ENCODE data around the gene MEGF11. TPM values are rescaled to one million over a fixed set of nuclear protein-coding genes. Genes with fewer than 3 reads are reported as not detected.

The MEGF11 gene
- total RNA-seq, 1 experiment from 2014 or later, result 2.3 TPM

DNA sequence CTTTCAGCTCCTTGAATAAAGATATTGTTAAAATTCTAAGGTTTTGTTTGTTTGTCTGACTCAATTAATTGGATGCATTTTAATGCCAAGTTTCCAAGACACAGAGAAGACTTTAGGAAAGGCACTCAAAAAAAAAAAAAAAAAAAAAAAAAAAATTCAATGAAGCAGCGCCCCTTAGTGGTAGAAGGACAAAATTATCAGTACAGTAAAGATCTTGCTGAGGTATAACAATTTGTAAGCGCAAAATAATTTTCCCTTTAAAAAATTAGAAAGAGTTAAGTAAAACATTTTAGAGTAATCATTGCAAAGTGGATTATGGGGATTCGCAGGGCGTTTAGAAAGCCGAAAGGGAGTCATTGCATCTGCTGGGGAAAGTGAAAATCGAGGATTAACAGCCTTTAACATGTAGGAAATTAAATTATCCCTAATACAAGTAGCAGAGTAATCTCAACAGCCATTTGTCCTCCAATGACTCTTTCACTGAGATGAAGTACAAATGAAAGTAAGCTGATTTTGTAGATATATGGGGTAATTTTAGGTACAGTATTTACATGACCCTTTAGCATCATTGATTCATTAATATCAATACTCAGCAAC lies 34.0 kb upstream of the MEGF11 start:
- H3K4me2 ChIP-seq (ENCODE audit: low read length), result no peak overlapping the region
- POLR2A ChIA-PET, result no interaction called here
- H3K4me1 ChIP-seq (ENCODE audit: control insufficient read depth in 1 of 2, insufficient read depth in 2 of 2, low read length in 2 of 2), result peaks cover 7 to 28% of the 10 kb centered on the region in 2 experiments; a peak in 3 of 4 replicates
- RAD21 ChIA-PET (ENCODE audit: low non-redundant PET in 1 of 2, low total read pairs in 2 of 2, uncharacterized antibody in 2 of 2, unreplicated experiment in 2 of 2), result interaction anchor here in 1 of 2 experiments (0.7 kb wide), 1 partner anchor 262 kb away, joined by 5 read pairs; no protein-coding TSS in a partner anchor
- intact Hi-C loops (cut with micrococcal nuclease), result loop anchor here (5.0 kb wide), 3 partner anchors 35 to 370 kb away; partner anchors contain the start of gene MEGF11
- no peaks in the 10 kb centered on the region for H3K79me2 ChIP-seq (ENCODE audit: insufficient read depth, low read length)
- TF ChIP-seq TCF7L2 (IDR thresholded peaks at IDR 0.05; ENCODE audit: borderline replicate concordance, extremely low read depth, insufficient read depth, insufficient read length) (no peak), YY1 (IDR thresholded peaks at IDR 0.05; ENCODE audit: extremely low read depth, insufficient replicate concordance, low read depth, low read length) (no peak), SP1 (IDR thresholded peaks at IDR 0.05; ENCODE audit: low read depth) (no peak), RAD21 (IDR thresholded peaks at IDR 0.05; ENCODE audit: low read depth) (peak; percentile 73), ZFX (IDR thresholded peaks at IDR 0.05) (no peak), CBX3 (IDR thresholded peaks at IDR 0.05; ENCODE audit: low read depth) (no peak), ZNF274 (IDR thresholded peaks at IDR 0.05; ENCODE audit: low read depth, low read length) (no peak), POLR2AphosphoS5 (IDR thresholded peaks at IDR 0.05; ENCODE audit: low read depth, low read length) (no peak)
- TF ChIP-seq, protein P1, sequence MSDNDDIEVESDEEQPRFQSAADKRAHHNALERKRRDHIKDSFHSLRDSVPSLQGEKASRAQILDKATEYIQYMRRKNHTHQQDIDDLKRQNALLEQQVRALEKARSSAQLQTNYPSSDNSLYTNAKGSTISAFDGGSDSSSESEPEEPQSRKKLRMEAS (IDR thresholded peaks at IDR 0.05), result no peak
- TF ChIP-seq, protein P2, sequence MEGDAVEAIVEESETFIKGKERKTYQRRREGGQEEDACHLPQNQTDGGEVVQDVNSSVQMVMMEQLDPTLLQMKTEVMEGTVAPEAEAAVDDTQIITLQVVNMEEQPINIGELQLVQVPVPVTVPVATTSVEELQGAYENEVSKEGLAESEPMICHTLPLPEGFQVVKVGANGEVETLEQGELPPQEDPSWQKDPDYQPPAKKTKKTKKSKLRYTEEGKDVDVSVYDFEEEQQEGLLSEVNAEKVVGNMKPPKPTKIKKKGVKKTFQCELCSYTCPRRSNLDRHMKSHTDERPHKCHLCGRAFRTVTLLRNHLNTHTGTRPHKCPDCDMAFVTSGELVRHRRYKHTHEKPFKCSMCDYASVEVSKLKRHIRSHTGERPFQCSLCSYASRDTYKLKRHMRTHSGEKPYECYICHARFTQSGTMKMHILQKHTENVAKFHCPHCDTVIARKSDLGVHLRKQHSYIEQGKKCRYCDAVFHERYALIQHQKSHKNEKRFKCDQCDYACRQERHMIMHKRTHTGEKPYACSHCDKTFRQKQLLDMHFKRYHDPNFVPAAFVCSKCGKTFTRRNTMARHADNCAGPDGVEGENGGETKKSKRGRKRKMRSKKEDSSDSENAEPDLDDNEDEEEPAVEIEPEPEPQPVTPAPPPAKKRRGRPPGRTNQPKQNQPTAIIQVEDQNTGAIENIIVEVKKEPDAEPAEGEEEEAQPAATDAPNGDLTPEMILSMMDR (IDR thresholded peaks at IDR 0.05 in 2 of 3, conservative IDR thresholded peaks at IDR 0.05 in 1 of 3; ENCODE audit: borderline replicate concordance in 1 of 3, insufficient read depth in 1 of 3, low read depth in 2 of 3, low read length in 2 of 3), result peak; percentile 51 to 80 (median 63); a peak in 5 of 6 replicates
- TF ChIP-seq, protein P3, sequence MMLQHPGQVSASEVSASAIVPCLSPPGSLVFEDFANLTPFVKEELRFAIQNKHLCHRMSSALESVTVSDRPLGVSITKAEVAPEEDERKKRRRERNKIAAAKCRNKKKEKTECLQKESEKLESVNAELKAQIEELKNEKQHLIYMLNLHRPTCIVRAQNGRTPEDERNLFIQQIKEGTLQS (IDR thresholded peaks at IDR 0.05), result no peak
- TF ChIP-seq, protein P4, sequence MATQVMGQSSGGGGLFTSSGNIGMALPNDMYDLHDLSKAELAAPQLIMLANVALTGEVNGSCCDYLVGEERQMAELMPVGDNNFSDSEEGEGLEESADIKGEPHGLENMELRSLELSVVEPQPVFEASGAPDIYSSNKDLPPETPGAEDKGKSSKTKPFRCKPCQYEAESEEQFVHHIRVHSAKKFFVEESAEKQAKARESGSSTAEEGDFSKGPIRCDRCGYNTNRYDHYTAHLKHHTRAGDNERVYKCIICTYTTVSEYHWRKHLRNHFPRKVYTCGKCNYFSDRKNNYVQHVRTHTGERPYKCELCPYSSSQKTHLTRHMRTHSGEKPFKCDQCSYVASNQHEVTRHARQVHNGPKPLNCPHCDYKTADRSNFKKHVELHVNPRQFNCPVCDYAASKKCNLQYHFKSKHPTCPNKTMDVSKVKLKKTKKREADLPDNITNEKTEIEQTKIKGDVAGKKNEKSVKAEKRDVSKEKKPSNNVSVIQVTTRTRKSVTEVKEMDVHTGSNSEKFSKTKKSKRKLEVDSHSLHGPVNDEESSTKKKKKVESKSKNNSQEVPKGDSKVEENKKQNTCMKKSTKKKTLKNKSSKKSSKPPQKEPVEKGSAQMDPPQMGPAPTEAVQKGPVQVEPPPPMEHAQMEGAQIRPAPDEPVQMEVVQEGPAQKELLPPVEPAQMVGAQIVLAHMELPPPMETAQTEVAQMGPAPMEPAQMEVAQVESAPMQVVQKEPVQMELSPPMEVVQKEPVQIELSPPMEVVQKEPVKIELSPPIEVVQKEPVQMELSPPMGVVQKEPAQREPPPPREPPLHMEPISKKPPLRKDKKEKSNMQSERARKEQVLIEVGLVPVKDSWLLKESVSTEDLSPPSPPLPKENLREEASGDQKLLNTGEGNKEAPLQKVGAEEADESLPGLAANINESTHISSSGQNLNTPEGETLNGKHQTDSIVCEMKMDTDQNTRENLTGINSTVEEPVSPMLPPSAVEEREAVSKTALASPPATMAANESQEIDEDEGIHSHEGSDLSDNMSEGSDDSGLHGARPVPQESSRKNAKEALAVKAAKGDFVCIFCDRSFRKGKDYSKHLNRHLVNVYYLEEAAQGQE (IDR thresholded peaks at IDR 0.05; ENCODE audit: low read depth), result no peak
- CTCF ChIA-PET, result interaction anchor here (0.7 to 1.2 kb wide), 5 partner anchors 9 to 267 kb away, joined by 3 to 6 read pairs (median 5); no protein-coding TSS in a partner anchor
- DNase-seq (ENCODE audit: low read depth, low spot score) (no peak), ATAC-seq (peak; percentile 38; the same call in 1 of the 2 replicates)
- H2AFZ ChIP-seq (ENCODE audit: low read depth, low read length, poor library complexity, severe bottlenecking), result no peak overlapping the region
- no peaks in the 10 kb centered on the region for H3K9me2 ChIP-seq (ENCODE audit: insufficient read depth)
- H3K27ac ChIP-seq (ENCODE audit: low read depth, low read length), result no peak overlapping the region
- no peaks in the 10 kb centered on the region for H4K20me1 ChIP-seq (ENCODE audit: insufficient read depth)
- H3K27me3 ChIP-seq (ENCODE audit: insufficient read depth, low read length), result no peaks in the 10 kb centered on the region
- no peaks in the 10 kb centered on the region for H3K36me3 ChIP-seq (ENCODE audit: control insufficient read depth in 1 of 2, insufficient read depth in 2 of 2, low read length in 2 of 2)
- H3K4me3 ChIP-seq (replicated peaks in 1 of 2; ENCODE audit: low read depth in 1 of 2, low read length in 2 of 2), result no peak overlapping the region
- H3K9ac ChIP-seq (ENCODE audit: low read length), result no peak overlapping the region
- no TSS peak for BruUV-seq (replicated peaks)
- no peaks in the 10 kb centered on the region for H3K9me3 ChIP-seq (ENCODE audit: control insufficient read depth in 1 of 2, insufficient read depth in 1 of 2, low read depth in 1 of 2, low read length in 2 of 2)
